ENCODE measurements around the gene AHCY. TPM values are rescaled to one million over a fixed set of nuclear protein-coding genes. Genes with fewer than 3 reads are reported as not detected.
"Not testable (repeated sequence)": the region's sequence is repeated elsewhere in the genome, so short reads cannot be mapped to it uniquely, and the experiment has no call there.

Gene AHCY
- total RNA-seq, result 77.9 and 83.5 TPM in 2 replicates

GRCh38 chr20:34302723-34303533 lies at the start of gene AHCY:
TSS of gene AHCY (minus strand) at chr20:34303355. CDS start at chr20:34303270, 85 bp downstream.
- intact Hi-C loops (cut with micrococcal nuclease), result loop anchor here (1.0 to 5.0 kb wide), 11 partner anchors 9 to 1946 kb away; partner anchors contain the start of genes ACSS2, ASXL1, DYNLRB1 and GSS
- no peaks in the 10 kb centered on the region for H3K9me3 Mint-ChIP-seq
- peak; percentile 91 for ATAC-seq (ENCODE audit: low read depth)

GRCh38 chr20:34350095-34350494 lies 46.9 kb upstream of the AHCY start:
- H3K36me3 Mint-ChIP-seq (ENCODE audit: low read depth), result no peaks in the 10 kb centered on the region
- no peak for DNase-seq
- H3K27ac Mint-ChIP-seq, result no peak overlapping the region
- ATAC-seq (ENCODE audit: low read depth), result no peak
- no peaks in the 10 kb centered on the region for H3K9me3 Mint-ChIP-seq
- H3K27me3 Mint-ChIP-seq, result no peaks in the 10 kb centered on the region
- TF ChIP-seq CTCF (IDR thresholded peaks at IDR 0.05), result no peak
- ChIA-PET POLR2A (no interaction called here), CTCF (no interaction called here)
- intact Hi-C loops (cut with micrococcal nuclease), result no loop called here
- no peak overlapping the region for H3K4me3 Mint-ChIP-seq
- H3K4me1 Mint-ChIP-seq, result no peaks in the 10 kb centered on the region

More at GRCh38 chr20:34302723-34303533, at the start of gene AHCY:
- DNase-seq, result peak; percentile 90
- peak within 1 kb of the TSS; percentile 94 for H3K4me3 Mint-ChIP-seq
- peaks cover 5% of the 10 kb centered on the region for H3K36me3 Mint-ChIP-seq (ENCODE audit: low read depth)
- ChIA-PET POLR2A (interaction anchor here (0.6 to 1.7 kb wide), 10 partner anchors 11 to 793 kb away, joined by 3 to 17 read pairs (median 6); partner anchors contain the start of genes DYNLRB1, EIF2S2, ITCH and PIGU), CTCF (interaction anchor here (1.6 to 3.3 kb wide), 2 partner anchors 9 to 220 kb away, joined by 4 to 18 read pairs; no protein-coding TSS in a partner anchor)
- no peak for TF ChIP-seq CTCF (IDR thresholded peaks at IDR 0.05)
- peaks cover 22% of the 10 kb centered on the region for H3K4me1 Mint-ChIP-seq
- H3K27me3 Mint-ChIP-seq, result no peaks in the 10 kb centered on the region
- H3K27ac Mint-ChIP-seq, result peak within 1 kb of the TSS; percentile 93

- Mint-ChIP-seq H3K27me3 (no peaks in the 10 kb centered on the region), H3K4me1 (no peaks in the 10 kb centered on the region), H3K36me3 (ENCODE audit: low read depth) (no peaks in the 10 kb centered on the region), H3K9me3 (no peaks in the 10 kb centered on the region), H3K27ac (no peak overlapping the region), H3K4me3 (no peak overlapping the region)
- CTCF ChIA-PET, result no interaction called here
- POLR2A ChIA-PET, result no interaction called here
- intact Hi-C loops (cut with micrococcal nuclease), result no loop called here
- ATAC-seq (ENCODE audit: low read depth) (no peak), DNase-seq (no peak)
- TF ChIP-seq CTCF (IDR thresholded peaks at IDR 0.05), result no peak
Observed at GRCh38 chr20:34347571-34347970, 44.4 kb upstream of the AHCY start.

GRCh38 chr20:34346533-34346865 lies 43.3 kb upstream of the AHCY start:
- H3K9me3 Mint-ChIP-seq; ATAC-seq (ENCODE audit: low read depth); H3K4me3 Mint-ChIP-seq; H3K27ac Mint-ChIP-seq; DNase-seq; CTCF ChIA-PET; intact Hi-C loops (cut with micrococcal nuclease); POLR2A ChIA-PET; H3K4me1 Mint-ChIP-seq; H3K27me3 Mint-ChIP-seq; H3K36me3 Mint-ChIP-seq (ENCODE audit: low read depth): not testable (repeated sequence)

GRCh38 chr20:34345839-34346532 lies 42.8 kb upstream of the AHCY start:
- H3K36me3 Mint-ChIP-seq (ENCODE audit: low read depth); POLR2A ChIA-PET; intact Hi-C loops (cut with micrococcal nuclease); H3K4me3 Mint-ChIP-seq; H3K27me3 Mint-ChIP-seq; H3K27ac Mint-ChIP-seq; H3K9me3 Mint-ChIP-seq; DNase-seq; H3K4me1 Mint-ChIP-seq; CTCF ChIA-PET; ATAC-seq (ENCODE audit: low read depth): not testable (repeated sequence)

- ChIA-PET POLR2A (no interaction called here), CTCF (no interaction called here)
- no peak overlapping the region for H3K4me3 Mint-ChIP-seq
- ATAC-seq (ENCODE audit: low read depth) (no peak), DNase-seq (no peak)
- no peaks in the 10 kb centered on the region for H3K36me3 Mint-ChIP-seq (ENCODE audit: low read depth)
- H3K9me3 Mint-ChIP-seq, result no peaks in the 10 kb centered on the region
- intact Hi-C loops (cut with micrococcal nuclease), result no loop called here
- no peaks in the 10 kb centered on the region for H3K27me3 Mint-ChIP-seq
- TF ChIP-seq CTCF (IDR thresholded peaks at IDR 0.05), result no peak
- H3K27ac Mint-ChIP-seq, result no peak overlapping the region
- H3K4me1 Mint-ChIP-seq, result no peaks in the 10 kb centered on the region
Observed at GRCh38 chr20:34345402-34345736, 42.2 kb upstream of the AHCY start.
